ENCODE measurements around the gene NPHP3. TPM values are rescaled to one million over a fixed set of nuclear protein-coding genes. Genes with fewer than 3 reads are reported as not detected.
"Not testable (repeated sequence)": the region's sequence is repeated elsewhere in the genome, so short reads cannot be mapped to it uniquely, and the experiment has no call there.

Gene NPHP3
- total and polyA plus RNA-seq, 3 donors from 2014 or later = 17.7 to 41.2 (median 40.9) TPM

DNA sequence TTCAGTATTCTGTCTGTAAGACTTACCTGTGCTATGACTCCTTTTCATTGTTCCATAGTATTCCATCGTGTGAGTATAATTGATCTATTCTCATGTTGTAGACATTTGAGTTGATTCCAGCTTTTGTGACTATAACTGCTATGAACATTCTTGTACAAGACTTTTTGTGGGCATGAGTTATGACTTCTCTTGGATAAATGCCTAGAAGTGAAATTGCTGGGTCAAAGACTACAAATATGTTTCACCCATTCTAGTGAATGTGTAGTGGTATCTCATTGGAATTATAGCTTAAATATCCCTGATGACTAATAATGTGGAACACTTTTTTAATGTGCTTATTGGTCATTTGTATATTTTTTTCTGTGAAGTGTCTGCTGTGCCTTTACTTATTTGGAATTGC lies 27.6 kb upstream of the NPHP3 start:
- intact Hi-C loops (cut with DNase I; ENCODE audit: low total_unique reads) = no loop called here
- DNase-seq = no peak
- H3K27me3 ChIP-seq = no peaks in the 10 kb centered on the region
- H3K4me1 ChIP-seq = no peaks in the 10 kb centered on the region
- 57 to 100% methylated on average over 1 of the region's 1 CpG for WGBS, 2 donors
- no peaks in the 10 kb centered on the region for H3K9me3 ChIP-seq
- H3K27ac ChIP-seq = no peak overlapping the region
- TF ChIP-seq POLR2A (IDR thresholded peaks at IDR 0.05) = no peak
- TF ChIP-seq, protein P1, sequence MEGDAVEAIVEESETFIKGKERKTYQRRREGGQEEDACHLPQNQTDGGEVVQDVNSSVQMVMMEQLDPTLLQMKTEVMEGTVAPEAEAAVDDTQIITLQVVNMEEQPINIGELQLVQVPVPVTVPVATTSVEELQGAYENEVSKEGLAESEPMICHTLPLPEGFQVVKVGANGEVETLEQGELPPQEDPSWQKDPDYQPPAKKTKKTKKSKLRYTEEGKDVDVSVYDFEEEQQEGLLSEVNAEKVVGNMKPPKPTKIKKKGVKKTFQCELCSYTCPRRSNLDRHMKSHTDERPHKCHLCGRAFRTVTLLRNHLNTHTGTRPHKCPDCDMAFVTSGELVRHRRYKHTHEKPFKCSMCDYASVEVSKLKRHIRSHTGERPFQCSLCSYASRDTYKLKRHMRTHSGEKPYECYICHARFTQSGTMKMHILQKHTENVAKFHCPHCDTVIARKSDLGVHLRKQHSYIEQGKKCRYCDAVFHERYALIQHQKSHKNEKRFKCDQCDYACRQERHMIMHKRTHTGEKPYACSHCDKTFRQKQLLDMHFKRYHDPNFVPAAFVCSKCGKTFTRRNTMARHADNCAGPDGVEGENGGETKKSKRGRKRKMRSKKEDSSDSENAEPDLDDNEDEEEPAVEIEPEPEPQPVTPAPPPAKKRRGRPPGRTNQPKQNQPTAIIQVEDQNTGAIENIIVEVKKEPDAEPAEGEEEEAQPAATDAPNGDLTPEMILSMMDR (IDR thresholded peaks at IDR 0.05) = no peak
- no peaks in the 10 kb centered on the region for H3K36me3 ChIP-seq (ENCODE audit: low read depth, missing control alignments)
- H3K4me3 ChIP-seq = no peak overlapping the region

DNA sequence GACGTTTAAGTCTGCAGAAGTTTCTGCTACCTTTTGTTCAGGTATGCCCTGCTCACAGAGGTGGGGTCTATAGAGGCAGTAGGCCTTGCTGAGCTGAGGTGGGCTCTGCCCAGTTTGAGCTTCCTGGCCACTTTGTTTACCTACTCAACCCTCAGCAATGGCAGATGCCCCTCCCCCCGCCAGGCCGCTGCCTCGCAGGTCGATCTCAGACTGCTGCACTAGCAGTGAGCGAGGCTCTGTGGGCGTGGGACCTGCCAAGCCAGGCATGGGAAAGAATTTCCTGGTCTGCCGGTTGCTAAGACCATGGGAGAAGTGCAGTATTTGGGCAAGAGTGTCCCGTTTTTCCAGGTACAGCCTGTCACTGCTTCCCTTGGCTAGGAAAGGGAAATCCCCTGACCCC lies 24.5 kb upstream of the NPHP3 start:
- H3K4me1 ChIP-seq; H3K9me3 ChIP-seq; H3K27me3 ChIP-seq; H3K36me3 ChIP-seq (ENCODE audit: low read depth, missing control alignments); intact Hi-C loops (cut with DNase I; ENCODE audit: low total_unique reads); DNase-seq; H3K27ac ChIP-seq; H3K4me3 ChIP-seq: not testable (repeated sequence)
- WGBS, 2 donors = 84 to 91% methylated on average over 8 to 9 of the region's 9 CpGs

DNA sequence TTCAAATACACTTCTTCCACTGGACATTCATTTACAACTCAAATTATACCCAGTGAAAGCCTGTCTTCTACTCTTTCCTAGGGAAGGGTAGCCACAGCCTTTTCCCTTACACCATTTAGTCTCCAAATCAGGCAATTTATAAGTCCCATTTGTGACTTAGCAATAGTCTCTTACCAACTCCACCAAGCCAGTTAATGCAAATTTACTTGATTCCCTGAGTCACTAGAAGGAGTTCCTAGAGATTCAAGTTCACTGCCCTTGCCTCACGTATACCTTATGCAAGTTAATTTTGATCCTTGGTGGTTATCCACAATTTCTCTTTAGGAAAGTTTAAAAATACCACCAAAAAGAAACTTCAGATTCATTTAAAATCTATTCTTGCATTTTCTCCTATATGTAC lies 16.1 kb upstream of the NPHP3 start:
- no peaks in the 10 kb centered on the region for H3K36me3 ChIP-seq (ENCODE audit: low read depth, missing control alignments)
- intact Hi-C loops (cut with DNase I; ENCODE audit: low total_unique reads) = no loop called here
- DNase-seq = no peak
- no peak overlapping the region for H3K27ac ChIP-seq
- no peaks in the 10 kb centered on the region for H3K9me3 ChIP-seq
- TF ChIP-seq POLR2A (IDR thresholded peaks at IDR 0.05) = no peak
- TF ChIP-seq, protein P1 (IDR thresholded peaks at IDR 0.05) = no peak
- H3K4me3 ChIP-seq = no peak overlapping the region
- no peaks in the 10 kb centered on the region for H3K4me1 ChIP-seq
- no peaks in the 10 kb centered on the region for H3K27me3 ChIP-seq
- 91 to 93% methylated on average over 1 of the region's 1 CpG for WGBS, 2 donors

DNA sequence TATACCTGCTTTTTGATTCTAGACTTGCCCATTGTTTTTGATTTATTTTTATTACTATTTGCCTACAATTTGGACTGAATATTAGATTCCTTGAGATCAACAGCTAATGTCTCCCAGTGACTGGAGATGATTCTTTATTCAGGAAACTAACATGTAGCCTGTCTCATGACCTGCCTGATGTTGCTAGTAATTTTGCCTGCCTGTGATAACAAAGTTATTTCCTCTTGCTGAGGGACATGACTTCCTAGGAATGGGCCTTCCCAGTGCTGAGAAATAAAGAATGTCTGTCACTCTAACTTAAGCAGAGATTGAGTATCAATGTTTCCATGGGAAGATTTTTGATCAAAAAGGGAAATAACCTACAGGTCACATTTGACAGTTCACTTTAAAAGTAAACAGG lies 13.4 kb upstream of the NPHP3 start:
- Histone ChIP-seq H3K9me3 (no peaks in the 10 kb centered on the region), H3K27me3 (no peaks in the 10 kb centered on the region), H3K4me3 (no peak overlapping the region), H3K4me1 (no peaks in the 10 kb centered on the region), H3K27ac (no peak overlapping the region), H3K36me3 (ENCODE audit: low read depth, missing control alignments) (no peaks in the 10 kb centered on the region)
- TF ChIP-seq POLR2A (IDR thresholded peaks at IDR 0.05) = no peak
- TF ChIP-seq, protein P1 (IDR thresholded peaks at IDR 0.05) = no peak
- intact Hi-C loops (cut with DNase I; ENCODE audit: low total_unique reads) = no loop called here
- DNase-seq = no peak

DNA sequence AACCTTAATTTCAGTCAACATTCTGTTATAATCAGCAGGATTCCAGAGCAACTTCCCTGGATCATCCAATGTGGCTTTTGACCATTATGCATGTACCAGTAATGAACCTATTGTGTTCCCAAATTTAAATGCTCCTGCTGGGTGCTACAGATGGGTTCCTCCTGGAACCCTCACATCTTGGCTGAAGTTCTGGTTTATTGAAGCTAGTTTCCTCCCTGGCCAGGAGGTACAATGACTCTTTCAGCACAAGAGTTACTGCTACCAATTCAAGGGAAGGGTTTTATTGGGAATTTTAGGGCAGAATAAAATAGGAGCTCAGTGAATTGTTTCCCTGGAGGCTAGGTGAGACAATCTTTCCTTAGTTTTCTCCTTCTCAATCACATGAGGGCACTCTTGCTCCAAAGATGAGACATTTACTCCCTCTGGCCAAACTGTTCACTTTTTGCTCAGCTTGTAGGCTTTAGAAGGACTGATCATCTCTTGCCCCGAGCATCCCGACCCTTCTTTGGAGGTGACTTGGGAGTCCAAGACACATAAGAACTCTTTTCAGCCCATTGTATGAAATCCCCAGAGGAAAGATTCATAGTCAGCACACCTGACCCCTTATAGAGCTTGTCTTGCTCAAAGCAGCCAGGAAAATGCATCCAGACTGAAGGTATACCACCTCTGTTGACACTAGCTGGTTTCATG lies 8.8 kb upstream of the NPHP3 start:
- Histone ChIP-seq H3K9me3 (no peaks in the 10 kb centered on the region), H3K27ac (no peak overlapping the region), H3K4me1 (no peaks in the 10 kb centered on the region), H3K27me3 (no peaks in the 10 kb centered on the region), H3K36me3 (ENCODE audit: low read depth, missing control alignments) (no peaks in the 10 kb centered on the region), H3K4me3 (no peak overlapping the region)
- DNase-seq = no peak
- intact Hi-C loops (cut with DNase I; ENCODE audit: low total_unique reads) = loop anchor here (5.0 kb wide), 1 partner anchor 696 kb away; no protein-coding TSS in a partner anchor
- WGBS, 2 donors = 28 to 30% methylated on average over 2 of the region's 2 CpGs
- no peak for TF ChIP-seq POLR2A (IDR thresholded peaks at IDR 0.05)
- TF ChIP-seq, protein P1 (IDR thresholded peaks at IDR 0.05) = no peak

Measured in testis (tissue), 3 donors.